Stomach (tissue), 19 donors: ENCODE measurements around the gene SOX30. TPM values are rescaled to one million over a fixed set of nuclear protein-coding genes. Genes with fewer than 3 reads are reported as not detected.
A peak's percentile ranks its signal among the peaks of the same experiment; 100 is the strongest.
"Not testable (repeated sequence)": the region's sequence is repeated elsewhere in the genome, so short reads cannot be mapped to it uniquely, and the experiment has no call there.

Source experiments
- DNase-seq, 2 donors: peaks; one replicate each; pipeline versions ENCODE4 v3.0.0 to v3.0.0-alpha.2; 2013 to 2019
- H3K27ac ChIP-seq, 5 donors: fragments of 200-600 bp in 4 of 5; sonication (generic) in 4 of 5; one replicate each; pipeline ENCODE4 v1.5.1; 2013 to 2019; ENCODE audit warnings: mild to moderate bottlenecking in 1 of 5, moderate library complexity in 1 of 5
- H3K27me3 ChIP-seq, 3 donors: fragments of 200-600 bp; sonication (generic); one replicate each; pipeline ENCODE4 v1.5.1; 2017 to 2019; ENCODE audit warnings: mixed run types in 1 of 3
- H3K36me3 ChIP-seq, 4 donors: fragments of 200-600 bp; sonication (generic); 1 replicate in 3 of 4; 2 replicates in 1 of 4; pipeline ENCODE4 v1.5.1; 2016 to 2019
- H3K4me1 ChIP-seq, 4 donors: fragments of 200-600 bp; sonication (generic); one replicate each; pipeline ENCODE4 v1.5.1; 2016 to 2019
- H3K4me3 ChIP-seq, 4 donors: fragments of 200-600 bp; sonication (generic) in 3 of 4; one replicate each; pipeline ENCODE4 v1.5.1; 2016 to 2019; ENCODE audit warnings: mild to moderate bottlenecking in 1 of 4
- H3K9me3 ChIP-seq, 4 donors: fragments of 200-600 bp; sonication (generic); one replicate each; pipeline ENCODE4 v1.5.1; 2016 to 2019
- EP300 ChIP-seq: sonication (generic); formaldehyde crosslinking; IDR thresholded peaks from one replicate; pipeline ENCODE4 v1.6.1; 2017; ENCODE audit warnings: antibody characterized with exemption
- POLR2A ChIP-seq, 4 donors: fragments of 450-650 bp; IDR thresholded peaks; one replicate each; pipeline ENCODE4 v1.6.1; 2016; ENCODE audit warnings: antibody characterized with exemption in 4 of 4, control low read depth in 2 of 4, mild to moderate bottlenecking in 1 of 4, moderate library complexity in 1 of 4
- POLR2AphosphoS5 ChIP-seq, 3 donors: sonication (generic); formaldehyde crosslinking; IDR thresholded peaks; one replicate each; pipeline ENCODE4 v1.6.1; 2016; ENCODE audit warnings: antibody characterized with exemption in 3 of 3
- WGBS, 5 donors: extraction: QIAGEN DNeasy Blood & Tissue Kit in 3 of 5; methylation state at CpG; one replicate each; pipeline versions ENCODE4 v1.1.5 to v1.1.7; 2013 to 2018; 5-methylcytosine and 5-hydroxymethylcytosine counted together
- intact Hi-C: fragments of 100-400 bp; cut with DNase I; formaldehyde crosslinking; loops from one replicate; pipeline ENCODE4 v1.15.1; 2023; ENCODE audit warnings: low total_unique reads
- long read RNA-seq, 10 donors: transcript quantifications; one replicate each; lab custom pipeline, GENCODE V29; 2026
- polyA plus RNA-seq, 3 donors: library from polyadenylated mRNA; stranded (reverse); fragments of 200-250 nt; gene quantifications; one replicate each; pipeline ENCODE4 v1.2.3, GENCODE V29; 2013
- total RNA-seq, 5 donors: library from RNA; depleted of rRNA; stranded (reverse); fragments of >200 nt; gene quantifications; one replicate each; pipeline versions ENCODE4 v1.1.0 to v1.2.3, GENCODE V29; 2014 to 2016
- TF ChIP-seq, protein P1 (sequence below), 7 experiments: fragments of 450-650 bp in 4 of 7; fragments of 200-600 bp in 3 of 7; sonication (generic) in 3 of 7; IDR thresholded peaks; one replicate each; pipeline ENCODE4 v1.5.1; 2016 to 2019; ENCODE audit warnings: antibody characterized with exemption in 7 of 7, control low read depth in 2 of 7, mild to moderate bottlenecking in 1 of 7
- donor health status: healthy with polysubstance abuse.
- donor health status: Bipolar disorder and iron deficiency.
- donor health status: healthy.

Gene SOX30
- under 1 TPM in 1 of 5 donors, not detected in 4; 0.29 TPM for total RNA-seq
- under 1 TPM in 1 of 3 donors, not detected in 2; 0.08 TPM for polyA plus RNA-seq
- long read RNA-seq, donor 1 = 0 reads
- long read RNA-seq, donor 2 = 0 reads
- long read RNA-seq, donor 3 = 0 reads
- long read RNA-seq, donor 4 = 0 reads
- long read RNA-seq, donor 5 = 0 reads
- long read RNA-seq, donor 6 = 0 reads
- long read RNA-seq, donor 7 = 0 reads
- long read RNA-seq, donor 8 = 0 reads
- long read RNA-seq, donor 9 = 0 reads
- long read RNA-seq, donor 10, partial matches to known transcripts = 0 of 1 reads
- long read RNA-seq, donor 10, other reads (novel, unspliced or antisense) = 0 of 1 reads

DNA sequence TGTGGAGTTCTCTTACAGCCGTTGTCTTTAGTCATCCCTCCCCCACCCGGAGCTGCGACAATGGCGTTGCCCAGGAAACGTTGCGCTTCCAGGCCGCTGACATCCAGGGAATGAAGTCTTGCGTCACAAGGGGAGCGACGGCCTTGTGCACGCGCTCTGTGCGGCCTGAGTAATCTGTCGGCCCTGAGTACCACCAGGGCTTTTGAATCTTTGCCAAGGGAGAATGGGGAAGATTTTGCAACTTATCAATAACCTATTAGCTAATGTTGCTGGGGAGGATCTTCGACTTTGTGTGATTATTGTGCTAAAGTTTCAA, at the start of gene SOX30:
Gene SOX30 (minus strand): TSS at position 62 of the 316 bp plus-strand sequence. CDS start 360 bp downstream, outside the sequence.
- Histone ChIP-seq H3K36me3 (no peaks in the 10 kb centered on the region), H3K9me3 (peaks cover 0 to 14% (median 3%) of the 10 kb centered on the region in 4 donors), H3K4me1 (peaks cover 0 to 12% (median 8%) of the 10 kb centered on the region in 4 donors), H3K27me3 (peaks cover 0 to 5% (median 0%) of the 10 kb centered on the region in 3 donors), H3K27ac (peak within 1 kb of the TSS in 3 of 5 donors; percentile 29 to 57 (median 54)), H3K4me3 (peak within 1 kb of the TSS; percentile 47 to 53 (median 49))
- TF ChIP-seq POLR2AphosphoS5 (IDR thresholded peaks at IDR 0.05) (no peak), EP300 (no peak), POLR2A (IDR thresholded peaks at IDR 0.05) (no peak)
- TF ChIP-seq, protein P1, sequence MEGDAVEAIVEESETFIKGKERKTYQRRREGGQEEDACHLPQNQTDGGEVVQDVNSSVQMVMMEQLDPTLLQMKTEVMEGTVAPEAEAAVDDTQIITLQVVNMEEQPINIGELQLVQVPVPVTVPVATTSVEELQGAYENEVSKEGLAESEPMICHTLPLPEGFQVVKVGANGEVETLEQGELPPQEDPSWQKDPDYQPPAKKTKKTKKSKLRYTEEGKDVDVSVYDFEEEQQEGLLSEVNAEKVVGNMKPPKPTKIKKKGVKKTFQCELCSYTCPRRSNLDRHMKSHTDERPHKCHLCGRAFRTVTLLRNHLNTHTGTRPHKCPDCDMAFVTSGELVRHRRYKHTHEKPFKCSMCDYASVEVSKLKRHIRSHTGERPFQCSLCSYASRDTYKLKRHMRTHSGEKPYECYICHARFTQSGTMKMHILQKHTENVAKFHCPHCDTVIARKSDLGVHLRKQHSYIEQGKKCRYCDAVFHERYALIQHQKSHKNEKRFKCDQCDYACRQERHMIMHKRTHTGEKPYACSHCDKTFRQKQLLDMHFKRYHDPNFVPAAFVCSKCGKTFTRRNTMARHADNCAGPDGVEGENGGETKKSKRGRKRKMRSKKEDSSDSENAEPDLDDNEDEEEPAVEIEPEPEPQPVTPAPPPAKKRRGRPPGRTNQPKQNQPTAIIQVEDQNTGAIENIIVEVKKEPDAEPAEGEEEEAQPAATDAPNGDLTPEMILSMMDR (IDR thresholded peaks at IDR 0.05) = no peak
- intact Hi-C loops = no loop called here
- no peak for DNase-seq
- 91 to 95% (median 92%) methylated on average over 15 of the region's 15 CpGs for WGBS, 5 donors

DNA sequence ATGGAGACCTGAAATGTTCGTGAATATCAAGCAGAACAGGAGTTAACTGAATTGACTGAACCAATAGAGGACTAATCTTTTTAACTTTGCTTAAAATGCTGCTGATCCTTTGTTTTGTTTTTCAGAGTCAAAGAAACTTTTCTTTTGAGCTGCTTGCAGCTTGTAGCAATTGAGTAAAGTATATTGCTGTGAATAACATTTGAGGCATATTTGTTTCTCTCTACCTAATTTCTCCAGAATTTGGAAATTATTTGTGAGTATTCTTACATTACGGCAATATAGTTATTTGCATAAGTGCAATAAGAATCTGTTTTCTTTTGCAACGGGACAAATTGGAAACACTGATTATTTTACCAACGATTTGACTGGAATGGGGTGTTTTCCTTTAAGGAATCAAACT, 46.4 kb upstream of the SOX30 start:
- intact Hi-C loops, H3K4me1 ChIP-seq, H3K27ac ChIP-seq, H3K27me3 ChIP-seq, DNase-seq, H3K4me3 ChIP-seq, H3K36me3 ChIP-seq: not testable (repeated sequence)
- WGBS, 5 donors = 67 to 91% (median 71%) methylated on average over 4 of the region's 4 CpGs
- peaks cover 0 to 20% (median 16%) of the 10 kb centered on the region in 4 donors for H3K9me3 ChIP-seq

DNA sequence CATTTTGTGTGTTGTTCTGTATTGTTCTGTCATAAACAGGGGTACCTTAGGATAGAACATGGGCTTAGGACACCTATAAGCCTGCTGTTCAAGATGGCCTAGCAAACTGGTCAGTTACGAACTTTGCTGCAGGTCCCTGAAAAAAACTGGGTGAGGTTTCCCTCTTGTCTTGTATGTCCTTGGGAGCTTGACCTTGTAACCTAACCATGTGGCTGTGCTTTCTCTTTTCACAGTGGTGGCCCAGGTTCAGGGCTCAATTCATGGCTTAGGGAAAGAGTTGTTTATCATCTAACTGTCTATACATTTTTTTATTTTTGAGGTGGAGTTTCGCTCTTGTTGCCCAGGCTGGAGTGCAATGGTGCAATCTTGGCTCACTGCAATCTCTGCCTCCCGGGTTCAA, 43.9 kb upstream of the SOX30 start:
- H3K27me3 ChIP-seq, H3K4me1 ChIP-seq, DNase-seq, H3K27ac ChIP-seq, intact Hi-C loops, H3K36me3 ChIP-seq, H3K4me3 ChIP-seq: not testable (repeated sequence)
- H3K9me3 ChIP-seq = peaks cover 0 to 20% (median 16%) of the 10 kb centered on the region in 4 donors
- WGBS, 5 donors = 87 to 98% (median 94%) methylated on average over 3 of the region's 3 CpGs

DNA sequence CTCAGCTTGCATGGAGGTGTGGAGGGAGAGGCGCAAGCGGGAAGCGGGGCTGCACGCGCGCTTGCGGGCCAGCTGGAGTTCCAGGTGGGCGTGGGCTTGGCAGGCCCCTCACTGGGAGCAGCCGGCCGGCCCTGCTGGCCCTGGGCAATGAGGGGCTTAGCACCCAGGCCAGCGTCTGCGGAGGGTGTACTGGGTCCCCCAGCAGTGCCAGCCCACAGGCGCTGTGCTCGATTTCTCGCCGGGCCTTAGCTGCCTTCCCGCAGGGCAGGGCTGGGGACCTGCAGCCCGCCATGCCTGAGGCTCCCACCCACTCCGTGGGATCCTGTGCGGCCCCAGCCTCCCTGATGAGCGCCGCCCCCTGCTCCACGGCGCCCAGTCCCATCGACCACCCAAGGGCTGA, 41.6 kb upstream of the SOX30 start:
- 88 to 97% (median 92%) methylated on average over 10 to 25 of the region's 25 CpGs for WGBS, 5 donors
- H3K4me3 ChIP-seq, H3K36me3 ChIP-seq, DNase-seq, H3K4me1 ChIP-seq, intact Hi-C loops, H3K27ac ChIP-seq: not testable (repeated sequence)
- Histone ChIP-seq H3K27me3 (peaks cover 0 to 11% (median 0%) of the 10 kb centered on the region in 3 donors), H3K9me3 (peaks cover 0 to 13% (median 9%) of the 10 kb centered on the region in 4 donors)

DNA sequence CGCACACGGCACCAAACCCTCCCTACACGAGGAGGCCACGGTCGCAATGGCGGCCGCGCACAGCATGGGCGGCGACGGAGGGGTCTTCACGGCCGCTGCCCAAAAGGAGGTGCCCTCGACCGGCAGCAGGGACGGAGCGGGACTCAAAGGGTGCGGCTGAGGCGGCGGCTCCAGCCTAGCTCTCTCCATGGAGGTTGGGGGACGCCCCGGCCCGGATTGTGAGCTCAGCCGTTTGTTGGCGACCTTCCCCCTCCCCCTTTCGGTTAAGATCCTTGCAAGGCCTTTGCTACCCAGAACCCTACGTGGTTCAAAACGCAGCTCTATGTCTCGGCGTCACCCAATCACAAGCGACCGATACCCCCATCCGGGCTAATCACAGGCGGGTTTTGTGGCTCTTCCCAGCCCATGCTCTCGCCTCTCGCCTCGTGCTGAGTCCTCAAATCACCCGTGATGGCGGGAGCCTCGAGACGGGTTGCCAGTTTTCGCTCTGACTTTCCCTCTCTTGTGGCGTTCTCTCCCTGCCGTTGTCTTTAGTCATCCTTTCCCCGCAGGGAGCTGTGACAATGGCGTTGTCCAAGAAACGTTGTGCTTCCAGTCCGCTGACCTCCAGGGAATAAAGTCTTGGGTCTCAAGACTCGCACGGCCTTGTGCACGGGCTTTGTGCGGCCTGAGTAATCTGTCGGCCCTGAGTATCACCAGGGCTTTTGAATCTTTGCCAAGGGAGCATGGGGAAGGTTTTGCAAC, 38.6 kb upstream of the SOX30 start:
- no peak for DNase-seq
- no peaks in the 10 kb centered on the region for H3K4me1 ChIP-seq
- H3K27ac ChIP-seq = no peak overlapping the region
- intact Hi-C loops = no loop called here
- no peaks in the 10 kb centered on the region for H3K9me3 ChIP-seq
- WGBS, 5 donors = 66 to 88% (median 73%) methylated on average over 32 to 53 of the region's 53 CpGs
- TF ChIP-seq POLR2AphosphoS5 (IDR thresholded peaks at IDR 0.05) (no peak), EP300 (no peak), POLR2A (IDR thresholded peaks at IDR 0.05) (no peak)
- TF ChIP-seq, protein P1 (IDR thresholded peaks at IDR 0.05) = no peak
- H3K36me3 ChIP-seq = no peaks in the 10 kb centered on the region
- peak overlapping the region in 2 of 4 donors; percentile 25 to 28 for H3K4me3 ChIP-seq
- H3K27me3 ChIP-seq = peaks cover 0 to 11% (median 0%) of the 10 kb centered on the region in 3 donors
